Thoracic aorta (tissue), 2 donors: ENCODE results near the gene SOX15. TPM values are rescaled to one million over a fixed set of nuclear protein-coding genes. Genes with fewer than 3 reads are reported as not detected.

ENCODE experiments used
- ATAC-seq: fragments of 150-250 bp; one replicate; pipeline ENCODE4 v1.8.0; 2017; ENCODE audit warnings: low read depth; ENCODE audit not compliant: insufficient number of reproducible peaks, low FRiP score
- DNase-seq: peaks from one replicate; pipeline ENCODE4 v3.0.0-alpha.2; 2020; ENCODE audit warnings: low spot score
- H3K27ac ChIP-seq, 2 donors: fragments of 200-600 bp; sonication (generic); 1 replicate in 1 of 2; 2 replicates in 1 of 2; pipeline ENCODE4 v1.5.1; 2016; ENCODE audit warnings: mild to moderate bottlenecking in 2 of 2, moderate library complexity in 2 of 2
- H3K27me3 ChIP-seq: fragments of 200-600 bp; sonication (generic); replicated peaks from 2 replicates; pipeline ENCODE4 v1.6.0; 2016; ENCODE audit warnings: mild to moderate bottlenecking; ENCODE audit not compliant: insufficient read depth
- H3K36me3 ChIP-seq: fragments of 200-600 bp; sonication (generic); one replicate; pipeline ENCODE4 v1.5.1; 2016
- H3K4me1 ChIP-seq, 2 donors: fragments of 200-600 bp; sonication (generic); 1 replicate in 1 of 2; 2 replicates in 1 of 2; pipeline versions ENCODE4 v1.5.1 to v1.6.0; 2016; ENCODE audit warnings: low read depth in 2 of 2, mild to moderate bottlenecking in 1 of 2; ENCODE audit not compliant: control insufficient read depth in 1 of 2
- H3K4me3 ChIP-seq: fragments of 200-600 bp; sonication (generic); 2 replicates; pipeline ENCODE4 v1.5.1; 2016; ENCODE audit warnings: mild to moderate bottlenecking
- H3K9me3 ChIP-seq: fragments of 200-600 bp; sonication (generic); 2 replicates; pipeline ENCODE4 v1.5.1; 2016
- CTCF ChIP-seq: fragments of 200-600 bp; sonication (generic); IDR thresholded peaks from one replicate; pipeline ENCODE4 v1.5.1; 2019; ENCODE audit warnings: antibody characterized with exemption
- total RNA-seq, 2 donors: library from RNA; depleted of rRNA; stranded (reverse); fragments of >200 nt; gene quantifications; one replicate each; pipeline versions ENCODE4 v1.1.0 to v1.2.3, GENCODE V29; 2016

The SOX15 gene
- total RNA-seq, 2 donors from 2014 or later = 0.81 to 2.8 TPM

DNA sequence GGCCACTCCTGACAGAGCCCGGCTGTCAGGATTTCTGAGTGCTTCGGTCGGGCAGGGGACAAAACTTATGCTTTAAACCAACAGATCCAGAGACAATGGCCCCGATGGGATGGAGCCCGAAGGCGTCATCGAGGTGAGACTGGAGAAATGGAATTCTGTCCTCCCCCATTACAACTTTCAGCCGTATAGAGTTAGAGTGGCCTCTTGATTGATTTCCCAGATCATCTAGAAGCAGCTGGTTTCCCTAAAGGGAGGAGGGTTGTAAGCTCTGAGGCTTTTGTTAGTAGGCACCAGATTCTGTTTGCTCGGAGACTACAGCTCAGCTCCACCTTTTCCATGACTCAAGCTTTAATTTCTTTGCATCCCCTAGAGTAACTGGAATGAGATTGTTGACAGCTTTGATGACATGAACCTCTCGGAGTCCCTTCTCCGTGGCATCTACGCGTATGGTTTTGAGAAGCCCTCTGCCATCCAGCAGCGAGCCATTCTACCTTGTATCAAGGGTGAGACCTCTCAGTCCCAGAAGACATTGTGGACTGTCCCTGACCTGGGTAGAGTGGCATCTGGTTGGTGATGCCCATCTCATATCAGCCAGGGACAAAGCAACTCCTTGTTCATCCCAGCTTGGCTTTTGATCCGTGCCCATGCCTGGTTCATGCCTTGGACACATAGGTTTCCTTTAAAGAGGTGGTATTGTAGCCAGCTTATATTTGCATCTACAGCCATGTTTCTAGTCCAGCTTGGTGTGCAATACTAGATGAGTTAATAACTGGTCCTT lies 15.5 kb downstream of the SOX15 start:
- no peak for TF ChIP-seq CTCF
- Histone ChIP-seq H3K4me3 (peak overlapping the region; percentile 97), H3K27me3 (no peaks in the 10 kb centered on the region), H3K36me3 (peaks cover 64% of the 10 kb centered on the region), H3K9me3 (no peaks in the 10 kb centered on the region), H3K4me1 (peaks cover 25 to 32% of the 10 kb centered on the region in 2 donors), H3K27ac (peak overlapping the region; percentile 99 to 100)
- ATAC-seq = no peak
- no peak for DNase-seq

DNA sequence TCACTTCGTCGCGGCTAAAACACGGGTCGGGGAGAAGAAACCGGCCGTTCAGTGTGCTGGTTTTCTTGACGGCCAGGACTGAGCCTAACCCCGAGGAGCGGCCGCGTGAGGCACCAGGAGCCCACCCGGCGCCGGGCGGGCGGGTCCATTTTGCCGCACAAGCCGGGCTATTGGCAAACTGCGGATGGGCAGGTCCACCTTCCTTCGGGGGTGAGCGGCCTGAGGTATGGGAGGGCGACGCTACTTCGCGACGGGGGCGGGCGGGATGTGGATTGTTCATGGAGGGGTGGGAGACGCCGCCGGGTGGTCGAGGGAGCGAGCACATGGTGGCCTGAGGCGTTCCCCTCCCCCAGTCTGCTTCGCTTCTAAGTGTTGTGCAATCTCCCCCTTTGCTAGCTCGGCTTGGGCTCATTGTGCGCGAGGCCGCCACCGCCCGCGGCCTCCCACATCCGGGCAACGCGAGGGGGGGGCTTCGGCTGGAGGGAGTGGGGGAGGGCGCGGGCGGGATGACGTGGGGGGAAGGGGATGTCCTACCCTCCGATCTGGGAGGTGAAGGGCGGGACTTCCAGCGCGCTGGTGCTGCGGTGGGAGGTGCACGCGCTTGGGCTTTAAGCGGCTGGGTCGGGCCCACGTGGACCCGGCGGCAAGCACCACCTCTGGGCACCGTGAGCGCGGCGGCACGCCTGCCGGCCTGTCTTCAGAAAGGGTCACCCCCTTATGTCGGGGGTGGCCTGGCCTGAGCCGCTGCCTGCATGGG lies 16.4 kb downstream of the SOX15 start:
- no peak for TF ChIP-seq CTCF
- H3K27me3 ChIP-seq = no peaks in the 10 kb centered on the region
- DNase-seq (peak; percentile 76), ATAC-seq (peak; percentile 44)
- peaks cover 62% of the 10 kb centered on the region for H3K36me3 ChIP-seq
- peak overlapping the region; percentile 97 for H3K4me3 ChIP-seq
- H3K9me3 ChIP-seq = no peaks in the 10 kb centered on the region
- H3K4me1 ChIP-seq = peaks cover 17 to 23% of the 10 kb centered on the region in 2 donors
- H3K27ac ChIP-seq = peak overlapping the region; percentile 99 to 100

DNA sequence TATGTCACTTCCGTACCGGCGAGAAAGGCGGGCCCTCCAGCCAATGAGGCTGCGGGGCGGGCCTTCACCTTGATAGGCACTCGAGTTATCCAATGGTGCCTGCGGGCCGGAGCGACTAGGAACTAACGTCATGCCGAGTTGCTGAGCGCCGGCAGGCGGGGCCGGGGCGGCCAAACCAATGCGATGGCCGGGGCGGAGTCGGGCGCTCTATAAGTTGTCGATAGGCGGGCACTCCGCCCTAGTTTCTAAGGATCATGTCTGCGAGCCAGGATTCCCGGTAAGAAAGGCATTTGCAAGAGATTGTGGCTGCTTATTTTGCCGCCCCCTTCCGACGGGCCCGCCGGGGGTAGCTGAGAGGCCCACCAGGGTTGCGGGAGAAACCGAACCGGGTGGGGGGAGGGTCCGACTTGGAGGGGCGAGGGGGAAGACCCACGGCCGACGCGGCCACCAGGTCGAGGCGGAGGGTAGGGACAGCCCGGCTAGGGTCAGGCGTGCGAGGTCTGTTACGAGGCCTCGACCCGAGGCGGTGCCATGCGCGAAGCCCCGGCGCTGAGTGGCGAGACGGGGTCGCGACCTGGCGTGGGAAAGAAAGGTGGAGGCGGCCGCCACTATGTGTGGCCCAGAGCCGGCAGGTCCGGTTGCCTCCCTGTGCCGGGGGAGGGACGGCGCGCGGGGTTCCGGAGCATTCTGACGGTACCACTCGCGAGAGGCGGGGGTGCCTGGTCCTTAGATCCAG lies 17.1 kb downstream of the SOX15 start:
- no peak for TF ChIP-seq CTCF
- H3K4me1 ChIP-seq = peaks cover 16 to 22% of the 10 kb centered on the region in 2 donors
- peak overlapping the region; percentile 99 to 100 for H3K27ac ChIP-seq
- H3K4me3 ChIP-seq = peak overlapping the region; percentile 97
- no peaks in the 10 kb centered on the region for H3K9me3 ChIP-seq
- DNase-seq (peak; percentile 96), ATAC-seq (peak; percentile 91)
- no peaks in the 10 kb centered on the region for H3K27me3 ChIP-seq
- peaks cover 54% of the 10 kb centered on the region for H3K36me3 ChIP-seq

- DNase-seq = no peak
- Histone ChIP-seq H3K9me3 (no peaks in the 10 kb centered on the region), H3K4me1 (peaks cover 16 to 22% of the 10 kb centered on the region in 2 donors), H3K4me3 (peak overlapping the region; percentile 66), H3K27me3 (no peaks in the 10 kb centered on the region), H3K36me3 (peaks cover 54% of the 10 kb centered on the region), H3K27ac (peak overlapping the region; percentile 86 to 87)
- ATAC-seq = no peak
- no peak for TF ChIP-seq CTCF
These were observed 17.6 kb downstream of the SOX15 start for GRCh38 chr17:7572338-7572587.

DNA sequence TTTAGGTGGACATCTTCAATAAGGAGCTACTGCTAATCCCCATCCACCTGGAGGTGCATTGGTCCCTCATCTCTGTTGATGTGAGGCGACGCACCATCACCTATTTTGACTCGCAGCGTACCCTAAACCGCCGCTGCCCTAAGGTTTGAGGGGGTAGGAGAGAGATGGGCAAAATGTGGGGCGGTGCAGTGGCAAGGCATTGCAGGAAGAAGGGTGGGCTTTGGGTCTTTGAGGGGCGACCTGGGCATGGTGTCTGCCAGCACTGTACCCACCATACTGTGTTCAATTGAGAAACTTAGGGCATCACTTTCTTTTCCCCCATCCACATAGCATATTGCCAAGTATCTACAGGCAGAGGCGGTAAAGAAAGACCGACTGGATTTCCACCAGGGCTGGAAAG lies 19.5 kb downstream of the SOX15 start:
- H3K27ac ChIP-seq = no peak overlapping the region
- DNase-seq = no peak

More for the DNA sequence above, 19.5 kb downstream of the SOX15 start:
- no peak overlapping the region for H3K4me3 ChIP-seq
- ATAC-seq = no peak
- no peak for TF ChIP-seq CTCF
- no peaks in the 10 kb centered on the region for H3K27me3 ChIP-seq
- peaks cover 47% of the 10 kb centered on the region for H3K36me3 ChIP-seq
- no peaks in the 10 kb centered on the region for H3K9me3 ChIP-seq
- H3K4me1 ChIP-seq = peaks cover 15% of the 10 kb centered on the region in 2 donors
